NCI-H226 (cell line): ENCODE measurements around the gene RETREG3.
"Not testable (repeated sequence)": the region's sequence is repeated elsewhere in the genome, so short reads cannot be mapped to it uniquely, and the experiment has no call there.

Source experiments
- DNase-seq: peaks from one replicate; pipeline ENCODE4 v3.0.0-alpha.2; 2015

RETREG3 gene

DNA sequence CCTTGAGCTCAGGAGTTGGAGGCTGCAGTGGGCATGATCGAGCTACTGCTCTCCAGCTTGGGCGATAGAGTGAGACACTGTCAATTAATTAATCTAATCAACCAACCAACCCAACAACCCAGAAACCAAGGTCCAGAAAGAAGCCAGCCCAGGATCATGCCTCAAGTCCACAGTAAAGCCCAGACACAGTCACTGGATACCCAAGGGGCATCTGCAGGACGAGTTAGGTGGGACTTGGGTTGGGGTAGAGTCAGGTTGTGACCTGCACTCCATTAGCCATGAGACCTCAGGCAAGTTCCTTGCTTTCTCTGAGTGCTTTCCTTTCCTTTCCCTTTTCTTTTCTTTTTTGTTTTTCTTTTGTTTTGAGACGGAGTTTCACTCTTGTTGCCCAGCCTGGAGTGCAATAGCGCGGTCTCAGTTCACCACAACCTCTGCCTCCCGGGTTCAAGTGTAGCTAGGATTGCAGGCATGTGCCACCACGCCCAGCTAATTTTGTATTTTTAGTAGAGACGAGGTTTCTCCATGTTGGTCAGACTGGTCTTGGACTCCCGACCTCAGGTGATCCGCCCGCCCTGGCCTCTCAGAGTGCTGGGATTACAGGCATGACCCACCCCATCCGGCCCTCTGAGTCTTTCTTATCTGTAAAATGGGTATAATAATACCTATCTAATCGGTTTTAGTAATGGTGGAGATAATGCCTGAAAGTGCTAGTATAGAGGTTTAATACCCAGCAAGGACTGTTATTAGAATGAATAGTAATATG is 60.0 kb downstream of the RETREG3 start:
- DNase-seq = no peak

GRCh38 chr17:42548070-42548837 is 60.9 kb downstream of the RETREG3 start:
- DNase-seq = no peak

GRCh38 chr17:42547698-42548069 is 61.5 kb downstream of the RETREG3 start:
- no peak for DNase-seq

GRCh38 chr17:42547001-42547461 is 62.1 kb downstream of the RETREG3 start:
- DNase-seq = no peak

GRCh38 chr17:42545755-42546505 is 63.2 kb downstream of the RETREG3 start:
- DNase-seq = not testable (repeated sequence)

DNA sequence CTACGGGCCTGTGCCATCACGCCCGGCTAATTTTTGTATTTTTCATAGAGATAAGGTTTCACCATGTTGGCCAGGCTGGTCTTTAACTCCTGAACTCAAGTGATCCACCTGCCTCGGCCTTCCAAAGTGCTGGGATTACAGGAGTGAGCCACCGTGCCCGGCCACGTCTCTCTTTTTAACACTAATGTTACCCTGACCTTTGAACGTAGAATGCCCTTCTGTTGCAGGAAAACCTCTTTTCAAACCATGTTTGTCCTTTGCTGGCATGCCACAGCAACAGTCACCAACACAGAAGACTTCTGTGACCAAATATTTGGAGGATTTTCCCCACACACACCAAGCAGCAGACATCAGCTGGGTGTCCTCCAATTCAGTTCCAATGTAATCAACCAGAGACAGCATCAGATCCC is 64.3 kb downstream of the RETREG3 start:
- no peak for DNase-seq

- no peak for DNase-seq
Observed at GRCh38 chr17:42543190-42544079, 65.7 kb downstream of the RETREG3 start.

DNA sequence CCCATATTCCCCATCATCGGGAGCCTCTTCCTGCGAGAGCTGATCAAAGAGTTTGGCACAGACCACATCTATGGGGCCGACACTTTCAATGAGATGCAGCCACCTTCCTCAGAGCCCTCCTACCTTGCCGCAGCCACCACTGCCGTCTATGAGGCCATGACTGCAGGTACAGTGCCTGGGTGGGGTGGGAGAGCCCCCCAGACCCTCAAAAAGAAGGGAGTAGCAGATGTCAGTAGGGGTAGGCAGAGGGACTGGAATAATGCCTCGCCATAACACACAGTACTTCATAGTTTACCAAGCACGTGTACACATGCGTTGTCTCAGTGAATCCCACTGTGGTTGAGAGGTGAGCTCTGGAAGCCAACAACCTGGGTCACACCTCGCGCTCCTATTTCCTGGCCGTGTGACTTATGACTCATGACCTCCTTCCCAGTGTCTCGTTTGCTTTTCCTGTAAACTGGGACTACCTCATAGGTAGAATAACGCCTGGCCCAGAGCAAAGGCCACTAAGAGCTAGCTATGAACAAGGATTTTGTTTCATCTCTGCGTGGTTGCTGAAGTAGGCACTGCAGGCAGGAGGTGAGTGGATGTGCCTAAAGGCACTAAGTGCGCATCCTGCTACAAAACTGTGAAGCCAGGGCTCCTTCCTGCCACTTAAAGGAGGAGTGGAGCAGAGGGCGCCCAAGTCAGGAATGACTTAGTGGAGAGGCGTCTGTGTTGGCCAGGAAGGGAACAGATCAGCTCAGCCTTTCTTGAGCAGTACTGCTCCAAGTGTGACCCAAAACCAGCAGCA is 67.9 kb downstream of the RETREG3 start:
- no peak for DNase-seq

- DNase-seq = not testable (repeated sequence)
Observed at GRCh38 chr17:42540558-42540957, 68.6 kb downstream of the RETREG3 start.

- no peak for DNase-seq
Observed at GRCh38 chr17:42538482-42538881, 70.7 kb downstream of the RETREG3 start.

DNA sequence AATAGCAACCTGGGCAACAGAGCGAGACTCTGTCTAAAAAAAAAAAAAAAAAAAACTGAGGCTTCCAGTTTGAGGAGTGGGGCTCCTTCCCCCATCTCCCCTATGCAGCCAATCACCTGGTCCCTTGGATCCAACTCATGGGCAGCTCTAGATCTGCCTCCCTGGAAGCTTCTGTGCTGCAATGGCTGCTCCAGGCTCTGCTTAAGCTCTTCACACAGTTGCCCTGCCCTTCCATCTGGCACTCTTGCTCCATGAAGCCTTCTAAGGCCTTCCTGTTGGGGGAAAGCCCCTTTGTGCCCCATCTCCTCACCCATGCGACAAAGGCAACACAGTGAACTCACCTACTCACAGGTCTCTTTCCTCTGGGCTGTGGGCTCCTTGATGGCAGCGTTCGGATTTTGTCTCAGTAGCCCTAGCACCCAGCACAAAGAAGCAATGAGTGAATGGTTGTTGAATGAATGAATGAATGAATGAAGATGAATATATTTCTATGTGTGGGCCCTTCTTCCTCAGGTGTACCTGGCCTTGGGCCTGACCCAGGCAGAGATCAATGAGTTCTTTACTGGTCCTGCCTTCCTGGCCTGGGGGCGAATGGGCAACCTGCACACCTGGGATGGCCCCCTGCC is 71.2 kb downstream of the RETREG3 start:
- no peak for DNase-seq

DNA sequence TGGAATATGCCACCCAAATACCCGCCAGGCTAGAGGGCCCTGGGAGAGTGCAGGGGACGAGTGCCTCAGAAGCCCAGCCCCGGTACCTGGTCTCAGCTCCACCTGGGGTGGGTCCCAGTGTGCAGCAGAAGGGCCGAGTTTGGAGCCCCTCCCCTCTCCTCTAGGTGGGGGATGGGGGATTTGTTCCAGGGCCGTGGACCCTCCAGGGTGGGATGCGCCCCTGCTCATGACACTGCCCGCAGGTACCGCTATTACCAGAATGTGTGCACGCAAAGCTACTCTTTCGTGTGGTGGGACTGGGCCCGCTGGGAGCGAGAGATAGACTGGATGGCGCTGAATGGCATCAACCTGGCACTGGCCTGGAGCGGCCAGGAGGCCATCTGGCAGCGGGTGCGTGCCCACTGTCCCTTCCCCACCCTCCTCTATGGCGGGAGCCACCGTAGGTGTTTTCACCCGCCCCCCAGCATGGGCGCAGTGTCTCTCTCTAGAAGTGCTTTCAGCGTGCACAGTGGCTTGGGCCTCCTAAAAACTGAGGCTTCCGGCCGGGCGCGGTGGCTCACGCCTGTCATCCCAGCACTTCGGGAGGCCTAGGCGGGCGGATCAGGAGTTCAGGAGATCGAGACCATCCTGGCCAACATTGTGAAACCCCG is 71.9 kb downstream of the RETREG3 start:
- no peak for DNase-seq

- DNase-seq = peak; percentile 83
Observed at GRCh38 chr17:42536372-42537155, 72.6 kb downstream of the RETREG3 start.

GRCh38 chr17:42536048-42536371 is 73.2 kb downstream of the RETREG3 start, which contains the start of gene NAGLU:
TSS of gene NAGLU (plus strand) at chr17:42536241. CDS start at chr17:42536273, 32 bp downstream.
- DNase-seq = peak; percentile 82

DNA sequence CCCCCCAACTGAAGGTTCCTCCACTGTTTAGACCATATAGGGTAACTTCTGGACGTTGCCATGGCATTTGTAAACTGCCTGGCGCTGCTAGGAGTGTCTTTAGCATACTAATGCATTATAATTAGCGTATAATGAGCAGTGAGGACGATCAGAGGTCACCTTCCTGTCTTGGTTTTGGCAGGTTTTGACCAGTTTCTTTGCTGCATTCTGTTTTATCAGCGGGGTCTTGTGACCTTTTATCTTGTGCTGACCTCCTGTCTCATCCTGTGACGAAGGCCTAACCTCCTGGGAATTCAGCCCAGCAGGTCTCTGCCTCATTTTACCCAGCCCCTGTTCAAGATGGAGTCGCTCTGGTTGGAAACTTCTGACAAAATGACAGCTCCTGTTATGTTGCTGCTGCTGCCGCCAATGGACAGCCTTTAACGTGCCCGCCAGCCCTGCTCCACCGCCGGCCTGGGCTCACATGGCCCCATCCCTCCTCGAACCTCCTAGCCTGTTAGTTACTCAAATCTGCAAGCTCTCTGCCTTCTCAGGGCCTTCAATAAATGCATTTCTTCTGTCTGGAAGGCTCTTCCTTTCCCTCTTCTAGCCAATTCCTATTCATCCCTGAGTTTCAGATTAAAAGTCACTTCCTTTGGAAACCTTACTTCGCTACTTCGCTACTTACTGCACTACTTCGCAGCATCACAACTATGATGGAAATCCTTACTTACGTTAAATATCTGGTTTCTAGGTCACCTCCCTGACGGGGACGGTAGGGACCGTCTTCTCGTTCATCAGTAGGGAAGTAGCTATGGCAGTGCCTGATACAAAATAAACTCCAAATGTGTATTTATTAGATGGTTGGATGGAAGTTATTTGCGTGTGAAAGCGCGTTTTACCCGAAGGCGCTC is 73.8 kb downstream of the RETREG3 start:
- no peak for DNase-seq

DNA sequence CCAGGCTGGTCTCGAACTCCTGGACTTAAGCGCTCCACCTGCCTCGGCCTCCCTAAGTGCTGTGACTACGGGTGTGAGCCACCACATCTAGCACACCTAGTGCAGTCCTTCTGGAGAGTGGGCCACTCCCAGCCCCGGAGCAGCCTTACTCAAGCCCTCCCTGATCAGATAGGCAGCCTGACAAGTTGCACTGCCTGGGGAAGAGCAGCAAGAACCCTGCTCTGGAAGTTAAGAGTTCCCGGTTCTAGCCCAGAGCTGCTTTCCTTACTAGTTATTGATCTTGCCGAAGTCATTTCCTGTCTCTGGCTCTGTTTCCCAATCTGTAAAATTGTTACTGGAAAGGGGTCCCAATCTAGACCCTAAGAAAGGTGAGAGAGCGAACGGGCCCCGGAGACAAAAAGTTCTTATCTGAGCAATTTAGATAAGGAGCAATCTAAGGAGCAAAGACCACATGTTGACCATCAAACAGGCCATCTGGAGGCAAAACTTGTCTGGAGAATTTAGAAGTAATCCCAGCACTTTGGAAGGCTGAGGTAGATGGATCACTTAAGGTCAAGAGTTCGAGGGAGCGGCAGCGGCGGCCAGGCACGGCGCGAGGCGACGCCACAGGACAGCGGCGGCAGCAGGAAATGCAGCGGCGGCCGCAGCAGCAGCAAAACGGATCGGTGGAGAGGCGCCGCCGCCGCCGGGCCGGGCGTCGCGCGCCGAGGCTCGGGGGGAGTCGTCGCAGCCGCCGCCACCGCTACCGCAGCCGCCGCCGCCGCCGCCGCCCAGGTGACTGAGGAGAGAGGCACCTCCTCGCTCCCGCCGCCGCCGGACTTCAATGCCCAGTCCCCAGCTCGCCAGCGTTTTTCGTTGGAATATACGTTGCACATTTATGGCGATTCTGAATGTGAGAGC is 77.5 kb downstream of the RETREG3 start:
- DNase-seq = no peak

- DNase-seq = no peak
Observed at GRCh38 chr17:42530952-42531454, 78.2 kb downstream of the RETREG3 start.
